GM18519 (cell line): ENCODE results near the gene KDM1B.
"Not testable (repeated sequence)": the region's sequence is repeated elsewhere in the genome, so short reads cannot be mapped to it uniquely, and the experiment has no call there.

Experiments used
- ATAC-seq: cut with Tn5 transposase; IDR thresholded peaks from one replicate; pipeline ENCODE4 v1.9.1; 2021; ENCODE audit warnings: mild to moderate bottlenecking, moderate library complexity; ENCODE audit not compliant: unreplicated experiment, low FRiP score

Gene KDM1B

DNA sequence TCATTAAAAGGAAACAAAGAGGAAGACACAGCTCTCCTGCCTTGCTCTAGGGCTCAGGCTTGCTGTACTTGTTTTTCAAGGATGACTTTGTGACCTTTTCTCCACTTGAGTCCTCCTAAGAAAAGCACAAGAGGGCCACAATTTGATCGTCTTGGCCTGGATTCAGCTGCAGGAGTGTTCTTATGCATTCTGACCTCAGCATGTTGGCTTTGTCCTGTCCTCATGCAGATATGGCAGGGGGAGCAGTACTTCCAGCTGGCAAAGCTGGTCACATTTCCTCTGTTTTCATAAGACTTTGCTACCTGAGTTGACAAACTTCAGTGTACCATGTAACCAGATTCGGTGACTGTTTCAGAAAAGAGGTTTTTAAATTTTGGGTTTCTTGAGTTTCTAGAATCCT, 30.8 kb downstream of the KDM1B start:
- ATAC-seq: no peak

DNA sequence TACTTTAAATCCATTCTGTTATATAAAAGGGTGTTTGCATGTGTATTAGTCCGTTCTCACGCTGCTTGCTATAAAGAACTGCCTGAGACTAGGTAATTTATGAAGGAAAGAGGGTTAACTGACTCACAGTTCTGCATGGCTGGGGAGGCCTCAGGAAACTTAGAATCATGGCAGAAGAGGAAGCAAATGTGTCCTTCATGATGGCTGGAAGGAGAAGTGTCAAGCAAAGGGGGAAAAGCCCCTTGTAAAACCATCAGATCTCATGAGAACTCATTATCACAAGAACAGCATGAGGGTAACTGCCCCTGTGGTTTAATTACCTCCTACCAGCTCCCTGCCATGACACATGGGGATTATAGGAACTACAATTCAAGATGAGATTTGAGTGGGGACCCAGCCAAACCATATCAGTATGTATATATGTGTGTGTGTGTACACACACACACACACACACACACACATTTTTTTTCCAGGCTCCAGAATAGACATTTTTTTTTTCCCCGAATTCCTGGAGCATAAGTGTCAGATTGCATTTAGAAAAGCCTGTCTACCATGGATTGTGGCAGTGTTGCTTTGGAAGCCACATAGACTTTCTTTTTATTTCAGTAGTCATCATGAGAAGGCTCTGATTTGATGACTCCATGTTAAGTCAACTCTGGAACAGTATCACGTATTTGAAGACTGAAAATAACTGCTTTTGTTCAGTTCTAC, 31.5 kb downstream of the KDM1B start:
- no peak for ATAC-seq

DNA sequence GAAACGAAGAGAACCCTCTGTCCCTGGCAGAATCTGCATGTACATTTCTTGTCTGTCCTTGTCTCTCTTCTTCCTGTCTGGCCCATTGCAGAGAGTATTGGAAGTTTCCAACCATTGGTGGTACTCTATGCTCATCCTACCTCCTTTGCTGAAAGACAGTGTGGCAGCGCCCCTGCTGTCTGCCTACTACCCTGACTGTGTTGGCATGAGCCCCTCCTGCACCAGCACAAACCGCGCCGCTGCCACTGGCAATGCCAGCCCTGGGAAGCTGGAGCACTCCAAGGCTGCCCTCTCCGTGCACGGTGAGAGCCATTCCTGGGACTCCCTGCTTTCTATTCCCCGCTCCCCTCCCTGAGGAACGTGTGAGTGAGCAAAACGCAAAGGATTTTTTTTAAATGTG, 32.5 kb downstream of the KDM1B start:
- no peak for ATAC-seq

DNA sequence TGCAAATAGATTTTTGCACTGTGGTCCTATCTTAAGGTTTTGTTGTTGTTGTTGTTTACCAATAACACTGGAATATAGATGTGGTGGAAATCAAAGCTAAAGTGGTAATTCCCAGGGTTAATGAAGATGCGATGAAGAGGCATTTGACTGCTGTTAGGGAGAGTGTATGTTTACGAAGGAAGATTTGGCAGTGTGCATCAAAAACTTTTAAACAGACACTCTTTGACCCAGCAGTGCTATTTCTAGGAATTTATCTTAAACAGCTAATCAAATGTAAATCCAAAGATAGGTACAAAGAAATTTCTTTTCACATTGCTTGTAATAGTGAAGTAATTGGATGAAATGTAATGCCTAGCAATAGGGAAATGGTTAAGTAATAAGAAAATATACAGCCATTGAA, 34.0 kb downstream of the KDM1B start:
- ATAC-seq: no peak

DNA sequence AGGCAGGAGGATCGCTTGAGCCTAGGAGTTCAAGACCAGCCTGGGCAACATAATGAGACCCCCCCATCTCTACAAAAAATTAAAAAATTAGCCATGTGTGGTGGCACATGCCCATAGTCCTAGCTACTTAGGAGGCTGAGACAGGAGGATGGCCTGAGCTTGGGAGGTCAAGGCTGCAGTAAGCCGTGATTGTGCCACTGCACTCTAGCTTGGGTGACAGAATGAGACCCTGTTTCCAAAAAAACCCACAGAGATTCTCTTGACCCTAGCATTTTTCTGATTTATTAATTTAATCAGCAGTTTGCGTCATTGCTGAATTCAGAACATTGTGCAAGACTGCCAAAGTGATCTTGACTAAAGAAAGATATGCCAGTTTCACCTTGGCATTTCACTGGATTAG, 36.8 kb downstream of the KDM1B start:
- ATAC-seq: no peak

DNA sequence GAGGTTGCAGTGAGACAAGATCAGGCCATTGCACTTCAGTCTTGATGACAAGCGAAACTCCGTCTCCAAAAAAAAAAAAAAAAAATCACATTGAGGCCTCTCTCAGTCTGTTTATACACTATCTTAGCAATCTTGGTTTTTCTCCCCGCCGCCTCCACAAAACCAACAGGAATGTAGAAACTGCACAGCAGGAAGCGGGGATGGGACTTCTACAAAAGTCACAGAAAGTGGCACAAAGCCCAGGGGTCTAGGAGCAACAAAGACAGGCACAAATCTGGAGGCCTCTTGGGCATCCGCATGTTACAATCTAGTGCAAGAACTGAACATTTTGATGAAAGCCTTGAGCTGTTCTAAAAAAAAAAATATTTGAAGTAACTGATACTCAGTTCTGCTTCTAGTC, 48.6 kb downstream of the KDM1B start:
- ATAC-seq: no peak

DNA sequence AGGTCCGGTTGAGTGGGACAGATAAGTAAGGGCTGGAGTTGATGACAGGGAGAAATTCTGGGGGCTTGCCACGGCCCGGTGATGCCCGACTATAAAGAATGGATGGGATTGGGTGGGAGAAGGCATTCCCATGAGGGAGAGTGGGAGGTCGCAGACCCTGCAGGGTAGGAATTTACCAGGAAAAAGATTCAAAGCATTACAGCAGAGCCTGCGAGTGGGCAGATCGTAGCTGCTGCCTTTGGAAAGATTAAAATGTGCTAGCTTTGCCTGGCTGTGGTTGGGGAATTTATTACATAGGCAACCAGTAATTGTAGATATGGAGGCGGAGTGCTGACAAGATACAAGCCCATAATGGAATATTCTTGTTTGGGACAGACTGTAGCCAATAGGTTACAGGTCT, 49.5 kb downstream of the KDM1B start:
- no peak for ATAC-seq

DNA sequence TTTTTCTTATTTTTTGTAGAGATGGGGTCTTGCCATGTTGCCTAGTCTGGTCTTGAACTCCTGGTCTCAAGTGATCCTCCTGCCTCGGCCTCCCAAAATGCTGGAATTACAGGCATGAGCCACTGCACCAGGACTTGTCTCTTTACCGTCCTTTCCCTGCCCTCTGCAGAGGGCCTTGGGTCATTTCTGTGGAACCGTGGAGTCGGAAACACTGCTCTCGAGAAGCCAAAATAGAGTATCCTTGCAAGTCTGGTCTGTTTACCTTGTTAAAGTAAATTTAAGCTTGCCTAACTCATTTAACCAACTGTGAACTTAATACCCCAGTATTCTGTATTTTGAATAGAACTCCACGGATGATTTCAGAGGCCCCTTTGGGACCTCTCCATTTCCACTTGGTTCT, 51.4 kb downstream of the KDM1B start:
- no peak for ATAC-seq

DNA sequence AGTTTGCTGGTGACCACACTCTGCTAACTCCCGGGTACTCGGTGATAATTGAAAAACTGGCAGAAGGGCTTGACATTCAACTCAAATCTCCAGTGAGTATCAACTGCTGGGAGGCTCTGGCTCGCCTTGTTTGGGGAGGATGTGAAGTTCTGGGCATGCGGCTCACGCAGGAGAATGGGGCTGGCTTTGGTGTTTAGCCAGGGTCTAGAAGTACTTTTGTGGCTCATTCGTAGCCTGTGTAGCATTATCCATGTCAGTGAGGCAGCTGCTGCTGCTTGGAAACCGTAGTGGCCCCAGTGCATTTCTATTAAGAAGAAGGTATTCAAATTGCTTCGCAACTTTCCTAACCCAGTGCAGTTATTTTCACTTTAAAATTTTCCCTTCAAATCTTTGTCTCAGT, 52.2 kb downstream of the KDM1B start:
- ATAC-seq: no peak

DNA sequence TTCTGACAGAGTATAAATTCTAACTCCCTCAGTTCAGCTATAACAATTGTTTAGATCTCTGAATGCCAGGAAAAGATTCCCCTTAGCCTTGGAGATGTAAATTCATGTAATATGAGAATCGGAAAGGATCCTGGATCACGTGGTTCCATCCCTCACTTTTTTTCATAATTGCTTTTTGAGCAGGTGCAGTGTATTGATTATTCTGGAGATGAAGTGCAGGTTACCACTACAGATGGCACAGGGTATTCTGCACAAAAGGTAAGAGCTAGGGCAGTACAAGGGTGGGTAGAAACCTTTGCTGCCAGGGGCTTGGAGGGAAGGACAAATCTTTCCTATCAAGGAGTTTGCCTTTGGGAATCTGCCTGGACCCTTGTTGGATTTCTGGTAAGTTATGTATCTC, 52.7 kb downstream of the KDM1B start:
- no peak for ATAC-seq

DNA sequence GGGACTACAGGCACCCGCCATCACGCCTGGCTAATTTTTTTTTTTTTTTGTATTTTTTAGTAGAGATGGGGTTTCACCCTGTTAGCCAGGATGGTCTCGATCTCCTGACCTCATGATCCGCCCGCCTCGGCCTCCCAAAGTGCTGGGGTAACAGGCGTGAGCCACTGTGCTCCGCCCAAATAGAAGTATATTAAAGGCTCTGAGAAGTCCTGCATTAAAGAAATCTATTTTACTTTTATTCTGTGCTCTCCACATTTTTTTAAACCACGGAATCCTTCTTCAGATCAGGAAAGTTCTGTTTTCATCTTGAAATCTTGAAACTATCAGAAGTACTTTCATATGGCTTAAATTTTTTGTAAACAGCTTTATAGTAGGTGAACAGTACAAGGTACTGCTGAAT, 53.6 kb downstream of the KDM1B start:
- not testable (repeated sequence) for ATAC-seq

DNA sequence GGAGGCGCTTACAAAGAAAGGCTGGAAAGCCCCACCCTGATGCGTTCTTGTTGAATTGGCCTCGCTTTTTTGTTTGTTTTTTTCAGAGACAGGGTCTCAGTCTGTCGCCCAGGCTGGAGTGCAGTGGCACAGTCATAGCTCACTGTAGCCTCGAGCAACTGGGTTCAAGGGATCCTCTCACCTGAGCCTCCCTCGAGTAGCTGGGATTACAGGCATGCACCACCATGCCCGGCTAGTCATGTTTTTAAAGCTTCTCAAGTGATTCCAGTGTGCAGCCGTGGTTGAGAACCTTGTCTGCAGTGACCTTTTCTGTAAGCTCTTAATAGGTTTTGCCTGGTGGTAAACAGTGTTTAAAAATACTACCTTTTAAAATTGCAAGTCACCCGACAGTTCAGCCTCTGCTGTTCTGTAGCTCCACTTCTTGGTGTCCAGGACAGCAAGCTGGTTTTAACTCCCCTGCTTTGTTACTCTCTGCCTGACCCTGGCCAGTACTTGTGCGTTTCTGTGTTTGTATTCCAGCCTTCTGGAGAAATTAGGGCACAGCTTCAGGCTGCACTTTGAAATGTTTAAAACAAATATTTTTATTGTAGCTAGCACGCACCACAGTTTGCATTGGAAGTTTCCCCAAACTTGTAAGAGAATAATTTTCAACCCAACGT, 54.4 kb downstream of the KDM1B start:
- no peak for ATAC-seq

DNA sequence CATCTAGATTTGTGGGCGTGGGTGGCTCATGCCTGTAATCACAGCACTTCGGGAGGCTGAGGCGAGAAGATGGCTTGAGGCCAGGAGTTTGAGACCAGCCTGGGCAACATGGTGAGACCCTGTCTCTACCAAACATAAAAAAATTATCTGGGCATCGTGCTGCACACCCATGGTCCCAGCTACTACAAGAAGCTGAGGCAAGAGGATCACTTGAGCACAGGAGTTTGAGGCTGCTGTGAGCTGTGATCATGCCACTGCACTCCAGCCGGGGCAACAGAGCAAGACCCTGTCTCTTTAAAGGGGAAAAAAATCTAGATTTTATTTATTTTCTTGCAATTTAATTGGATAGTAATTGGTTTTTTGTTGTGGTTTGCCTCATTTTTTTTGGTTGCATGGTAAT, 55.5 kb downstream of the KDM1B start:
- ATAC-seq: no peak

DNA sequence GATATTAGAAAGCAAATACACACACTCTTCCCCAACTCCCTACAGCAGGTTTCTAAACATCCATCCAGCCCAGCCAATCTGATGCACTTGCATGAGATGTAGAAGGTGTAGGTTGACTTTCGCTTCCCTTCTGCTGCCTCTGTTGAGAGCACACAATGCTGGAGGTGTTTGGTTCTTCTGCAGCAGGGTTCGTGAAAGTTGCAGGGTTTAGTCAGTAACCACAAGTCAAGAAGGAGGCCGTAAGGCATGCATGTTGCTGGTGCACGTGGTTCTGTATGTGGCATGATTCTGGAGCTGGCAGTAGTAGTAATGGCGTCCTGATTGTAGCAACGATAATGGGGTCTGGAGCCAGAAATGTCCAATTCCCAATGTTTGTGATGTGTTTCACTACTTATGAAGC, 56.1 kb downstream of the KDM1B start:
- ATAC-seq: peak; percentile 97

DNA sequence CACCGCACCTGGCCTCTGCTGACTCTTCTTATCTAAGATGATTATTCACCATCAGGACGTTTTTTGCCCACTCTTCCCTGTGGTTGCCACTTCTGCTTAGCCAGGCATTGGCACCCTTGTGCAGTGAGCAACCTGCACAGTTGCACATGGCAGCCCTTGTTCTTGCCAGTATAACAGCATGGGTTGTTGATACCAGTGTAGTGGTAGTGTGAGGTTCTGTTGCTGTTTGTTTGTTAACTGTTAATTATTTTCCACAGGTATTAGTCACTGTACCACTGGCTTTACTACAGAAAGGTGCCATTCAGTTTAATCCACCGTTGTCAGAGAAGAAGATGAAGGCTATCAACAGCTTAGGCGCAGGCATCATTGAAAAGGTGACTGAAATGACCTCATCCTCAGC, 57.0 kb downstream of the KDM1B start:
- no peak for ATAC-seq

DNA sequence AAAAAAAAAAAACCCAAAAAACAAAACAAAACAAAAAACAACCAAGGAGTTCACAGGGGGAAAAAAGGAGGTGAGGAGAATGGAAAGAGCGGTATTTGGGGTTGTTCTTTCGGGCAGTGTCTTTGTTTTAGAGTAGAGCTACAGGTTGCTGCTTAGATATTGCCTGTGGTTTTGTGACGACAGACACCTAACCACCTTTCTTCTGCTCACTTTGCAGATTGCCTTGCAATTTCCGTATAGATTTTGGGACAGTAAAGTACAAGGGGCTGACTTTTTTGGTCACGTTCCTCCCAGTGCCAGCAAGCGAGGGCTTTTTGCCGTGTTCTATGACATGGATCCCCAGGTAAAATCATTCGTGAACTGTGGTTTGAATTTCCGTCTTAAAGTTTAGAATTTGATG, 58.2 kb downstream of the KDM1B start:
- no peak for ATAC-seq

DNA sequence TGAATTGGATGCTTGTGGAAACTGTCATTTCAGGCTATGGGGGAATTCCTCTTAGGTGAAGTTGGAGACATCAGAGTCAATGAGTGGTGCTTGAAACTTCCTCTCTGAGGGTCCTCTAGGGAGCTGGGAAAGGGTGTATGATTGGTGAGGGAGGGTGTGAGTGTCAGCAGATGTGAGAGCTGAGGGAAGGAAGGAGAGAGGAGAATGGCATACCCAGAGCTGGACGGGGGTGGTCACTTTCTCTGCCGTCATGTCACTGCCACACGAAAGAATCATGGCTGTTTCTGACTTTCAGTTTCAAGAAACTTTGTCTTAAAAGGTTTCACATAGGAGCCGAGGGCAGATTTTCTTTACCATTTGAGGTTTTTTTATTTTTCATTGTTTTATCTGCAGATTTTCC, 58.8 kb downstream of the KDM1B start:
- ATAC-seq: no peak

DNA sequence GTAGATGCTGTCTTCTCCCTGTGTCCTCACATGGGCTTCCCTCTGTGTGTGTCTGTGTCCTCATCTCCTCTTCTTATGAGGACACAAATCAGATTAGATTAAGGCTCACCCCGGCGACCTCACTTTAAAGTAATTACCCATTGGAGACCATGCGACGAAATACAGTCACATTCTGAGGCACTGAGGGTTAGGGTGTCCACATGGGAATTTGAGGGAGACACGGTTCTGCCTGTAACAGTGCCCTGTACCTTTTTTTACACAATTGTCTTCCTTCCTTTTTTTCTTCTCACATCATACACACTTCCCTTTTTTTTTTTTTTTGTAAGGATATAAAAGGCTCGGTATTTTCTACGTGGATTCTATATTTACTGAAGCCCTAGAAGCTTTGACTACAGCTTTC, 60.2 kb downstream of the KDM1B start:
- ATAC-seq: no peak

DNA sequence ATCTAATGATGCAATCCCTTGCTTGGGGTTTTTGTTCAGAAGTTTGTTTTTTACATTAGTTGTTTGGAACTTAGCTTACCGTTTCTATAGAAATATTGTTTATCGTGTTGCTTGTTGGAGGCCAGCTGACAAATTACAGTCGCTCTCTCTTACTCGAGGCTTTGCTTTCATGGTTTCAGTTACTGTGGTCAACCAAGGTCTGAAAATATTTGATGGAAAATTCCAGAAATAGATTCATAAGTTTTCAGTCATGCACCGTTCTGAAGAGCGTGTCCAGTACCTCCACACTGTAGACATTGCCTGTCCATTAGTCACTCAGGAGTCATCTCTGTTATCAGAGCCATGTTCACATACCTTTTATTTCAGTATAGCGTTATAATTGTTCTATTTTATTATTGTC, 61.2 kb downstream of the KDM1B start:
- no peak for ATAC-seq

DNA sequence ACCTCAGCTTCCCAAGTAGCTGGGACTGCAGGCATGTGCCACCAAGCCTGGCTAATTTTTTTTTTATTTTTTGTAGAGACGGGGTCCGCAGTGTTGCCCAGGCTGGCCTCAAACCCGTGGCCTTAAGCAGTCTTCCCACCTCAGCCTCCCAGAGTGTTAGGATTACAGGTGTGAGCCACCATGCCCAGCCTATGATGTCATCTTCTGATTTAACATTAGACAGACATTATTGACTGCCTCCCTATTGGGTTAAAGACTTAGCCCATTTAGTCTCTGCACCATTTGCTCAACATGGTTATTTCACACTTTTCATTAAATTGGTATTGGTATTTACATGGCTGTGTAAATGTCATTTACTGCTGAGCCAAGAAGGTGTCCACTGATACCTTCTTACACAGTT, 63.0 kb downstream of the KDM1B start:
- ATAC-seq: no peak

DNA sequence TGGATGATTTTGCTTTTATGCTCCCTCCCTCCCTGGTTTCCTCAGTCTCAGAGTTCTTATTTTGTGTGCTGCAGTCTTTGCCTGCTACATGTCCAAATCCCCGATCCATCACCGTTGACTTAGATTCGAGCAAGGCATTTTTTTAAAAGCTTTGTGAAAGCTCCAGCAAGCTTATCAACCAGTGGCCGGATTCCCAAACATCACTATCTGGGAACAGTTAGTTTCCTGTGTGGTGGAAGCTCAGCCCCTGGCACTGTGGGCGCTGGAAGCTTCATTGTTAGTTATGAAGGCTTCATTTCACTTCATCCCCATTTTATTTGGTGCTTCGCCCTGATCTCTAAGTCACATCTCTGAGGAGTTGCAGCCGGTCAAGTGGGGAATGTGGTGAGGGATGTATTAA, 64.4 kb downstream of the KDM1B start:
- ATAC-seq: no peak

DNA sequence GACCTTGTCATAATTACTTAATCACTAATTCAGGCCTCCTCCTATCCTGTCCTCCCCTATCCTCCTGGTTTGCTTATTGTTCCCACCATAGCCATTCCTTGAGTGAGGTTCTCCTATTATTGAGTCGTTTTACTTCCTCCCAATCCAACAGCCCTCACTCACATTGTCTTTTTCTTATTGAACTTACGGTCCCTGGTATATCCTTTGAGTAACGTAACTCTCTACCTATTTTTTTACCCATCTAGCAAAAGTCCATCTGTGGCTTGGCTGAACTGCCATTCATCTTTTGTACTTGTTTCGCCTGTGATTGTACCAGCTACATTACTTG, 66.0 kb downstream of the KDM1B start:
- ATAC-seq: no peak
